Heart left ventricle (tissue), 13 donors: ENCODE results near the gene PCNX3.

Experiments used
- CTCF ChIP-seq, 12 donors: fragments of 200-600 bp; sonication (generic) in 4 of 12; IDR thresholded peaks; one replicate each; pipeline versions ENCODE4 v1.5.0 to v1.8.0; 2018 to 2022; ENCODE audit warnings: antibody characterized with exemption in 12 of 12, mild to moderate bottlenecking in 5 of 12
- POLR2A ChIP-seq, 2 donors: fragments of 450-650 bp; IDR thresholded peaks; one replicate each; pipeline ENCODE4 v1.6.1; 2017; ENCODE audit warnings: antibody characterized with exemption in 2 of 2, mild to moderate bottlenecking in 2 of 2, moderate library complexity in 2 of 2
- donor health status: ischemic (EF 13 %, LVEDD 7.1; RV severe dilation, severe dysfunction).
- donor health status: DM: no; HTN: yes; CAD: no.
- donor health status: DM: no; HTN: no; CAD: no.
- donor health status: ischemic (EF 25% LVEDD 6.9; RV normal size, moderate dysfunction).
- donor health status: ischemic (EF 25% LVEDD 5.7; RV mildly dilated, moderate dysfunction).
- donor health status: ischemic (EF 35%, LVEDD 5.7; RV mildly dilated, moderate dysfunction).
- donor health status: nonischemic (EF 11% LVEDD 7.7; RV severe dilation, severe dysfunction).
- donor health status: DM: yes; HTN: yes; CAD: no.
- donor health status: PGD.
- donor health status: ischemic (EF 29% LVEDD 5.4; RV normal size, mild dysfunction).
- donor health status: nonischemic (EF 23%, LVEDD 6.1; RV moderate dilation, normal function).

GRCh38 chr11:65661599-65662246, 46.1 kb downstream of the PCNX3 start:
- no peak for TF ChIP-seq CTCF (IDR thresholded peaks at IDR 0.05)
- TF ChIP-seq POLR2A (IDR thresholded peaks at IDR 0.05), result no peak
